NCI-H1092 (cell line): ENCODE results near the gene TUBGCP2.

ENCODE experiments used
- DNase-seq: peaks from one replicate; lab custom pipeline; 2025; lab: John Stamatoyannopoulos, UW

TUBGCP2 gene, protein sequence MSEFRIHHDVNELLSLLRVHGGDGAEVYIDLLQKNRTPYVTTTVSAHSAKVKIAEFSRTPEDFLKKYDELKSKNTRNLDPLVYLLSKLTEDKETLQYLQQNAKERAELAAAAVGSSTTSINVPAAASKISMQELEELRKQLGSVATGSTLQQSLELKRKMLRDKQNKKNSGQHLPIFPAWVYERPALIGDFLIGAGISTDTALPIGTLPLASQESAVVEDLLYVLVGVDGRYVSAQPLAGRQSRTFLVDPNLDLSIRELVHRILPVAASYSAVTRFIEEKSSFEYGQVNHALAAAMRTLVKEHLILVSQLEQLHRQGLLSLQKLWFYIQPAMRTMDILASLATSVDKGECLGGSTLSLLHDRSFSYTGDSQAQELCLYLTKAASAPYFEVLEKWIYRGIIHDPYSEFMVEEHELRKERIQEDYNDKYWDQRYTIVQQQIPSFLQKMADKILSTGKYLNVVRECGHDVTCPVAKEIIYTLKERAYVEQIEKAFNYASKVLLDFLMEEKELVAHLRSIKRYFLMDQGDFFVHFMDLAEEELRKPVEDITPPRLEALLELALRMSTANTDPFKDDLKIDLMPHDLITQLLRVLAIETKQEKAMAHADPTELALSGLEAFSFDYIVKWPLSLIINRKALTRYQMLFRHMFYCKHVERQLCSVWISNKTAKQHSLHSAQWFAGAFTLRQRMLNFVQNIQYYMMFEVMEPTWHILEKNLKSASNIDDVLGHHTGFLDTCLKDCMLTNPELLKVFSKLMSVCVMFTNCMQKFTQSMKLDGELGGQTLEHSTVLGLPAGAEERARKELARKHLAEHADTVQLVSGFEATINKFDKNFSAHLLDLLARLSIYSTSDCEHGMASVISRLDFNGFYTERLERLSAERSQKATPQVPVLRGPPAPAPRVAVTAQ

DNA sequence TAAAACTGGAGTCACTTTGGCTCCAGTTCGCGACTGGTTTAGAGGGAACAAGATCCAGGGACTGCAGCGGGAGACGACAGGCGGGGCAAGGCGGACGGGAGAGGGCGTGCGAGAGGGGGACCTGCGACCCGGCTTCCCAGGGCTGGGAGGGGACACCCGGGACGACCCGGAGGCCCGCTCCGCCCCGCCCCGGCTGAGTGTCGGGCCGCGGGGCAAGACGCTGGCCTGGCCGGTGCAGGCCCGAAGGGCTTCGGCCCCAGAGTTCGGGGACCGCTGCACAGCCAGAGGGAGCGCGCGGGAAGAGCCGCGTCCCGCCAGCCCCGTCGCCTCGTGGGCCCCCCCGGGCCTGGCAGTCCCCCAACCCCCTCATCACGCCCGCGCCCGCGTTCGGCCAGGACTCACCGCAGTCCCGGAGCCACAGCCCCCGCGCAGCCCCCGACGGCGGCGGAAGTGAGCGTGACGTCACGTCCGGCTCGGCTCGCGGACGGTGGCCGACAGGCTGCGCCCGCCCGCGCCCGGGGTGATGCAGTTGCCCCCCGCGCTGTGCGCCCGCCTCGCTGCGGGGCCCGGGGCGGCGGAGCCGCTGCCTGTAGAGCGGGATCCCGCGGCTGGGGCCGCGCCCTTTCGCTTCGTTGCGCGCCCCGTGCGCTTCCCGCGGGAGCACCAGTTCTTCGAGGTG lies at the start of gene TUBGCP2, which contains the start of gene ZNF511:
TUBGCP2 (minus strand) TSS at position 452 of the 679 bp plus-strand sequence. CDS start 5,931 bp downstream, outside the sequence.
ZNF511 (plus strand) TSS at position 494 of the 679 bp plus-strand sequence; CDS start at position 524, 30 bp downstream.
- peak; percentile 62 for DNase-seq

DNA sequence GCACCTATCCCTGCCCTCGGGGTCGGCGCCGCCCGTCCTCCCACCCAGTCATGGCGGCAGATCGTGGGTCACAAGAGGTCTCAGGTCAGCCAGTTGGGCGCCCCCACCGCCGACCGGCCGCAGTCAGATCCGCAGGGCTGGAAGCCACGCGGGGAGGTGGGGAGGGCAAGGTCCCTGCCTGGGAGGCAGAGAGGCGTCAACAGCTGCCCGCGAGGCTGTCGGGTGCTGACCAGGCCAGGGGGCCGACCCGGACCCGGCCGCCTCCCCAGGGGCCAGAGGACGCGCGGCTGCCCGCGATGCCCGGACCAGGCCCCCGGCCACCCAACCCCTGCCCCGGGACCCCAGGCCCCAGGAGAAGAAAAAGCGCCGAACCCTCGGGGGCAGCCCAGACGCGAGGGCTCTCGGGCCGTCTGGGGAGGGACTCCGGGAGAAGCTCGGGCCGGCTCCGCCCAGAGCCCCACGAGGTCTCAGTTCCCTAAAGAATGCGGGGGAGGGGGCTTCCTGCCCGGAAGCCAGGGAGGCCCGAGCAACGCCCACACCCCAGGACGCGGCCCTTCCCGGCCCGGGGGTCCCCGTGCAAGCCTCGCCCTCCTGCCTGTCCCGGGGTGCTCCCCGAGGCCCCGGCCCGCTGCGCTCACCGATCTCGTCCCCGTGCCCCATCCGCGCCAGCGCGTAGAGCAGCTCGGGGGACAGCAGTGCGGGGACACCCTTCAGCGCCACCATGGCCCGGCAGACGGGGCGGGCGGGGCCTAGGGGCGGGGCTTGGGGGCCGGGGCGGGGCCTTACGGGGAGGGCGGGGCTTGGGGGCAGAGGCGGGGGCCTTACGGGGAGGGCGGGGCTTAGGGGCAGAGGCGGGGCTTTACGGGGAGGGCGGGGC lies 48.9 kb upstream of the TUBGCP2 start, which contains the start of gene FUOM:
FUOM (minus strand) TSS at position 735 of the 877 bp plus-strand sequence; CDS start at position 723, 12 bp downstream.
- no peak for DNase-seq

DNA sequence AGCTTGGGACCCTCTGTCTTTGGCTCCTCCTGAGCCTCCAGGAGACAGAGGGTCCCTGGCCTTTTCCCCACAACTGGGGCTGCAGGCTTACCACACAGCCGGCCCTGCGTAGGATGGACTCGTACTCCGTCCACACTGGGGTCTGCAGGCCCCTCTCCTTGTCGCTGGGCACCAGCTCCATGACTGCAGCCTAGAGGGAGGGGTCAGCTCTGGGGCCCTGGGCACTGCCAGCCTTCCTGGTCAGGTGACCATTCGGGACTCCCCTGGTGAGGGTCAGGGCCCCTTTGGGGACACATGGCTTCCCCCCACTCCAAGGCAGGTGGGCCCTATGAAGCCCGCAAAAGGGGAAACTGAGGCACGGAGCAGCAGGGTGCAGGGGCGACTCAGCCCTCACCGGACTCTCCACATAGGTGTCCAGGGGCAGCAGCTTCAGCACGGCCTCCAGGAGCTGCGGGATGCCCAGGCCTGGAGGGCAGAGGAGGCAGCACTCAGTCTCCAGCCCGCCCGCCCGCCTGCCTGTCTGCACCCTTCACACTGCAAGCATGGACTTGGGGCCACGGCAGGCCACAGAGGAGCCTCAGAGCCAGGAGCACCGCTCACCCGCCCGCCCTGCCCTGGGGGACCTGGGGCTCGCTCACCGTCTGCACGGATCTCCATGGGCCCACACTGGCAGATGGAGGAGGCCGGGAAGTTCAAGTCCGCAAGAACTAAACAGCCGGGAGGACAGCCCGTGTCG lies 48.0 kb upstream of the TUBGCP2 start:
- DNase-seq = no peak

DNA sequence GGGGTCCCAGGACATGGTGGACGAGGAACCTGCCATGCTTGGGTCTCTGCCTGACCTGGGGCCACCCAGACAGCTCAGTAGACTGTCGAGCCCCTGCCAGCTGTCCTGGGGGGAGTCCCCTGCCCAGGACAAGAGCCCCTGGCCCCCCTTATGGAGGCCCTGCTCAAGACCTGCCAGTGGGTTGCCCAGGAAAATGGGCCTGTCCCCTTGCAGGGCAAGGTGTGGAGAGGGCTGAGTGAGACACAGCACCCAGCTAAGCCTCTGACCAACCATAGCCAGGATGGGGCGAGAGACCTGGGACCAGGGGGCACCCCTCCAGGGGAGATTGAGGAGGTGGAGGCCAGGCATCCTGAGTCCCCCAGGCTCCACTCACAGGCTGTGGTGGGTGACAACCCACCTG lies 47.3 kb upstream of the TUBGCP2 start:
- DNase-seq = no peak

DNA sequence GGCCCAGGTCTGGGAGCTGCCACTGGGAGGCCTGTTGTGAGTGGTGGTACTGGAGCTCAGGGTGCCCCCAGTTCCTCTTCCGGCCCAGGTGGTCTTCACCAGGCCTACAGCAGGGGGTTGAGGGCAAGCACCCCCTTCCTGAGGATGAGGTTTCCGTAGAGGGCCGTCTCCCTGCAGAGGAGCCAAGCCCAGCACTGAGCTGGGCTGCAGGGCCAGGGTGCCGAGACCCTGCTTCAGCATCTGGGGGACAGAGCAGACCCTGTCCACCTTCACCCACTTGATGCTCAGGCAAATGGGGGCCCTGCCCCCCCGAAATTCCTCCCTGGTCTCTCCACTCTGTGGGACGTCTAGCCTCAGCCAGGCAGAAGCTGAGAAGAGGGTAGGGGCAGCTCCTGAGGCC lies 46.6 kb upstream of the TUBGCP2 start:
- no peak for DNase-seq

DNA sequence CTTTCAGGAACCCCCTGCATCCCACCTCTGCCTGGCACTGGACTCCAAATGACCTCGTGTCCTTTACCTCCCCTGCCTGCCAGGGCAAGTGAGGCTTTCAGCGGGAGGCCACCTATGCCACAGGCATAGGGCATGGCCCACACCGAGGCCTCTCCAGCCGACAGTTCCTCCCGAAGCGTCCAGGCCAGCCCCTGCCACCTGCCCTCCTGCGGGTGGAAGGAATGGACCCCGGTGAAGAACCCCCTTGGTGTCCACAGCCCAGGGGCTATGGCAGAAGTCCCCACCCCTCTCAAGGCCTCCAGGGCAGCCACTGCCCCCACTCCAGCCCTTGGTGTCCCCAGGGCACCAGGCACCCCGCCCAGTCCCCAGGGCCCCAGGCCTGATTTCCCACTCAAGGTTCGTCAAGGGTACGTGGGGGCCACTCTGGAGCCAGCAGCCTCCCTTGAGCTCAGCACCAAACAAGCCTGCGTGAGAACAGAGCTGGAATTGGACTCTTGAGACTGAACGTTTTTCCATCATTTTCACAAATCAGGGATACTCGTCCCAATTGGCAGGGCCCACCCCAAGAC lies 46.1 kb upstream of the TUBGCP2 start:
- no peak for DNase-seq

DNA sequence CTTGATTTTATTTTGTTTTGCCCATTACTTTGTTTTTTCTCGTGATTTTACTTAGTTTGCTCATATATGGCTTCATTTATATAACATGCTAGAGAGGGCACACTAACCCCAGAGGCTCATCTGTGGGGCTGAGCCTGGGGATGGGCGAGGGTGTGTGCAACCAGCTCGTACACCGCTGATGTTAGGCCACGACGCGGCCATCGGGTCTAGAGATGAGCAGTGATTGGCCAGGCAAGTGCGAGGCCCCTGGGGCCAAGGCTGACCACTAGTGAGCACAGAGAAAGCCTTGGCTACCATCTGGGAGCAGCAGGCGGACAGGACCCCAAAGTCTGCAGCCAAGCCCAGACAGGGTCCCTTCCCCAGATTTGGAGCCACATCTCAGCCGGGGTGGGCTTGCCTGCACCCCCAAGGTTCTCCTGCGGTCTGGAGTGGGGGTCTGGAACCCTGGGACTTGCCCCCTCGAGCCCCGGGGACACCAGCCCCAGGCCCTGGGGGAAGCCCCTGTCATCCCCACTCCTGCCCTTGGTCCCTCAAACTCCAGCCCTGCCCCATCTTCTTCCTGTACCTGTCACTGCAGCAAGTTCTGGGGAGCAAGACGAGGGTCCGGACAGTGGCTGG lies 45.4 kb upstream of the TUBGCP2 start:
- DNase-seq = no peak

DNA sequence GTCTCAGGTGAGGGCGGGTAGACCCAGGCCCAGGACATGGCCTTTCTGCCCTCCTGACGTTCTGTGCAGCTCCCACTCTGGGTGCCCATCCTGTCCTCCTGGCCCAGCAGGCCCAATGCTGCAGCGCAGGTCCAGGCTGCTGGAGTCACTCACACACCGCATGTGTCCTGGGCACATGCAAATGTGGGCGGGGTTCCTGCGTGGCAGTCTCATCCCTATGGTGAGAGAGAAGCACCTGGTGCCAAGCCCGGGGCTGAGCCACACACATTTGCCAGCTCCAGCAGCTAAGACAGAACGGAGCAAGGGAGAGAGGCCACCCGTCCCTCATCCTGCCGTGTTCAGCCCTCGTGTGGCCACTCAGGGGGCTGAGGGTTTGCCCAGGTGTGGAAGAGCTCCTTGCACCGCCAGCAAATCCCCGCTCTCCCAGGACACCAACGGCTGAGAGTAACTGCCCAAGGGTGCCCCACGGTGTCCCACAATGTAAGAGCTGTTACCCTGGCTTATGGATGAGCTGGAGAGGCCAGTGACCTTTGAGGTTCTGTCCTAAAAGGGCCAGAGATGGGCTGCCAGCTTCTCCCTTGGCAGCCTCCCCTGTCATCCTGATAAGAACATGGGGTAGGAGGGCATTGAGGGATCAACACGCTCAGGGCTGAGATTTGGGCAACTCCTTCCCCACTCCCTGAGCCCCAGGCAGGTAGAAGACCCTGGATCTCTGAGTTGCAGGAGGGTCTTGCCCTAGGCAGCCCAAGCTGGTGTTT lies 44.7 kb upstream of the TUBGCP2 start:
- DNase-seq = no peak

DNA sequence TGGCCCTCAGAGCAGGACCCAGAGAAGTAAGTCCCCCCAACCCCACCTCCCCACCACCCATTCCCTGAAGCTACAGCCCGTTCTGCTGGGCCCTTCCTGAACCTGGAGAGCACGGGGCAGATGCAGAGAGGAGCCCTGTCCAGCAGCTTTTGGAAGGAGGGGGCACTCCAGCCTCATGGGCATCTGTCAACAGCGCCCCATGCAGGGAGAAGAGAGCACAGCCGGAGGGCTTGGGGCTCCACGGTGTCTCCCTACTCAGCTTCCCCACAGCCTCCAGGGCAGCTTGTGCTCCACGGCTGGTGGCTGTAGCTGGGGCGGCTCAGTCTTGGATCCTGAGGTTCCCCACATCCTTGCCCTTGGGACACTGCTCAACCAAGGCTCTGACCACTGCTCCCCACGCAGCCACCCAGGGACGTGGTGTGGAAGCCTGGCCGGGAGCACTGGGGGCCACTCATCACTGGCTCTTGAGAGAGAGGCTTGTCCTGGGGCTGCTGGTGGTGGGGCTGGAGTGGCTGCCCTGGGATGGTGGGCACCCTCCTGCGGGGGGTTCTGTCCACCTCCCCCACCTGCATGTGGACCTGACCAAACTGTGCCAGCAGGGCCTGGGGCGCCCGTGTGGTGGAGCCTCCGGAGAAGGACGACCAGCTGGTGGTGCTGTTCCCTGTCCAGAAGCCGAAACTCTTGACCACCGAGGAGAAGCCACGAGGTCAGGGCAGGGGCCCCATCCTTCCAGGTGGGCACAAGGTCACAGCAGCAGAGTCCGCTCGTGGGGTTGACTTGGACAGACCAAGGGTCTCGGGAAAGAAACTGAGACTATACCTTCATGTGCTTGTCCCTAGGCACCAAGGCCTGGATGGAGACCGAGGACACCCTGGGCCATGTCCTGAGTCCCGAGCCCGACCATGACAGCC lies 43.0 kb upstream of the TUBGCP2 start:
- no peak for DNase-seq

DNA sequence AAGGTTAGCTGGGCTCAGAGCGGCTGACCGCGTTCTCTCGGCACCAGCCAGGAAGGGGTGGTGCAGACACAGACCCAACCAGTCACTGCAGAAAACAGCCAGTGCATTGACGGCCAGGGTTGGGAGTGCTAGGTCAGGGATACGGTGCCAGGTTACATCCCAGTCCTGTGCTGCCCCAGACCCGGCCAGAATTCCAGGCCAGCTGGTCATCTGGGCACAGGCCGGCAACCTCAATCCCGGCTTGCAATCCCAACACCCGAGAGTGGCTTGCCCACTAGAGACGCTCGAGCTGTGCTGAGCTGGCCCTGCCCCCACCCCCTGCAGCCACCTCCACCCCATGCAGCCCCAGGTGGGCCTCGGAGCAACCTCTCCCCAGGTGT lies 42.3 kb upstream of the TUBGCP2 start:
- DNase-seq = no peak

DNA sequence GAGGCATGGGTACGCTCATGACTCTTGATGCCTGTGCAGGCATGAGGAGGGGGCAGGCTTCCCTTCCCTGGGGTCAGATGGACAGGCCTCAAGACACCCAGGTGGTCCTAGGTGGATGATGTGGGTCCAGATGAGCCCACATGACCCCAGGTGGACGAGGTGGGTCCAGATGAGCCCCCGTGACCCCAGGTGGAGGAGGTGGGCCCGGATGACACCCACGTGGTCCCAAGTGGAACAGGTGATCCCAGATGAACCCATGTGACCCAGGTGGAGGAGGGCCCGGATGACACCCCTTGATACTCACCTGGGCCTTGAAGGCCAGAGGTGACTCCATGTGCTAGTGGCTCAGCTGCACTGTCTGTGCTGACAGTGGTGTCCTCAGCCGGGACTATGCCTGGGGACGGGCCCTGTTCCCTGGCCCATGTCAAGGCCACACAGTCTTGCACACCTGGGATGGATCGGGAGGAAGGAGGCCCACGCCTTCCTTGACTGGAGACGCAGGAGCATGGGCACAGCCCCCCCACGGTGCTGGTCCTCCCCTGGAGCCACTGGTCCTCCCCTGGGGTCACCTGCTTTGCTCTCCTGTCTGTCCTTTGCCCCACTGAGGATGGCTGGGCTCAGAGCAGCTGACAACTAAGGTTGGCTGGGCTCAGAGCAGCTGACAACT lies 41.7 kb upstream of the TUBGCP2 start:
- DNase-seq = no peak

DNA sequence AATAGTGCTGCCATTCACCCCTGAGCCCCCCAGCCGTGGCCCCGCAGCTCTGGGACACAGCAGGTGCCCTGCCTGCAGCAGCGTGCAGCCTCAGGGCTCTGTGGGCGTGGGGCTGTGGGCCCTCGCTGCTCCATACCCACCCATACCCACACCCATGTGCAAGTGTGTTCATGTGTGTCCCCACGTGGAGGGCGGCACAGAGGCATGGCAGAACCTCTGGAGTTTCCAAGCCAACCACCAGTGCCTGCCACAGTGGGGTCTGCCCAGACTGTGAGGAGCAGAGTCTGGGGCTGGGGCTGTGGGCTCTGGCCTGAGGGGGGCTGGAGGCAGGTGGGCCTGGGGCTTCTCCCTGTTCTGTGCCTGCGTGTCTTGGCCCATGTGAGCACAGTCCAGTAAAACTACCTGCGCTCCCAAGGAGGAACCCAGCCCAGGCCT lies 40.9 kb upstream of the TUBGCP2 start:
- DNase-seq = no peak

DNA sequence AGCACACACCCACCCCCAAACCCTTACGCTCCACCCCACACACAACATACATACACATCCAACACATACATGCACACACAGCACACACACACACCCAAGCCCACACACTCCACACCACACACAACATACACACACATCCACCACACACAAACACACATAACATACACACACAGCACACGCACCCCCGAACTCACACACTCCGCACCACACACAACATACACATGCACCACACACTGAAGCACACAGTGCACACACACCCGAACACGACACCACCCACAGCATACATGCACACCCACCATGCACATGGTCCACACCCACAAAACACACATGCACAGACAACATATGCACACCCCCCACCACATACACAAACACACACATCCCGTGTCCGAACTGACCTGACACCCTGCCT lies 40.5 kb upstream of the TUBGCP2 start:
- no peak for DNase-seq

DNA sequence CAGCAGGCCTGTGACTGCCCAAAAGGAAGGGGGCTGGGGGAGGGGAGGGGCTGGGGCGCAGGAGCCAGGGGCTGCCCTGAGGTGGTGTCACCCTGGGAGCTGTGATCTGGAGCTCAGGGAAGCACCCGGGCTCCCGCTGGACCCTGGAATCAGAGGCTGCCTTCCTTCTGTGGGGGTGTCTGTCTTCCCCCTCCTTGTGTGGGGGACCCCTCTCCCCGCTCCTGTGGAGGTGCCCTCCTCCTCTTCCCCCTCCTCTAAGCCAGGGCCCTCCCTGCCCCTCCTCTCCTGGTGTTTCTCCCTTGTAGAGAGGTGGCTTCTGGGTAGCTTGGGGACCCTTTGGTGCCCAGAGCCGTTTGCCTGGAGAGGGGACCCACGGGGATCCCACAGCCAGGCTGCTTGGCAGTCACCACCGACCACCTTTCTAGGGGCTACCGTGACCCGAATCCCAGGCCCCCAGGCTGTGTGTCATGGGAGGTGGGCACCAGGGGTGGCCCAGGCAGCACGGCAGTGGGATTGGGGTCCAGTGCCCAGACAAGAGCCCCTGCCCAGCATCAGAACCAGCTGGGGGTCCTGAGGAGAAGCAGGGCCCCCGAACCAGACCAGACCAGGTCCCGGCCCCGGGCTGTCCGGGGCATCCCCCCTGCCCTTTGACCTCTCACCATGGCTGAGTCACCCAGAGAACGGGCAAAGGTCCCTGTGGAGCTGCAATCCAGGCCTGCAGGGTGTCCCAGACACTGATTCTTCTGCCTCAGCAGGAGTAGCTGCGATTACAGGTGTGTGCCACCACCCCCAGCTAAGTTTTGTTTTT lies 39.2 kb upstream of the TUBGCP2 start:
- no peak for DNase-seq

DNA sequence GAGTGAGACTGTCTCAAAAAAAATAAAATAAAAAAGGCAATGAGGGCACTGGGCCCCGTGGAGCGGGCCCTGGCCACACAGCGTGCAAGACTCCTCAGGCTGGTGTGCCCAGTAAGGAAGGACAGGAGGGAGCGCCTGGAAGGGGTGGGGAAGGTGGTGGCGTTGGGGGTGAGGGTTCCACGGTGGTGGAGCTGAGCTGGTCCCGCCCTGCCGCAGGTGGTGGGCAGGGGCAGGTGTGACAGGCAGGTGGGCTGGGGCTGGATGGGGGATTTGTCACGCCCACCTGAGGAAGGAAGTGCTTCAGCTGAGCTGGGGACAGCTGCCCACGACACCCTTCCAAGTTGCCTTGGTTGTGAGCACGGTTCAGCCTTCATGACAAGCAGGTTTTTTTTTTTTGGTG lies 37.7 kb upstream of the TUBGCP2 start:
- DNase-seq = no peak

DNA sequence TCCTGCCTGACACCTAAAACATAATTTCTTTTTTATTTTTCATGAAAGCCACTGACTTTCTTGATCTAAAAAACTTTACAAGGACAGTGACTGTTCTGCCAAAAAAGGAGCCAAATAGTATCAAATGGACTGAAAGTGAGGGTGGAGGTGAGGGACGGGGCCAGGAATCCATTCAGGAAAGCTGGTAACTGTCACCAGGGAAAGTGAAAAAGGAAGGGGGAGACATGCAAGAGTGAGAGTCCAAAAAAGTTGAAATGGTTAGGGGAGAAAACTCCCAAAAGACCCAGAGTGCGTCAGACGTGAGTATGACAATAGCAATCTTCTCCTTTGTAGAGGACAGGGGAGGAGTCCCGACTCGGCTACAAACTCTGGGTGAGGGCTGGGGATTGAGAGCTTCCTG lies 35.6 kb upstream of the TUBGCP2 start:
- no peak for DNase-seq
